ENCODE data around the gene ALDH1L1. TPM values are rescaled to one million over a fixed set of nuclear protein-coding genes. Genes with fewer than 3 reads are reported as not detected.

ALDH1L1 gene
- total and polyA plus RNA-seq, 5 experiments from 2014 or later: not detected

DNA sequence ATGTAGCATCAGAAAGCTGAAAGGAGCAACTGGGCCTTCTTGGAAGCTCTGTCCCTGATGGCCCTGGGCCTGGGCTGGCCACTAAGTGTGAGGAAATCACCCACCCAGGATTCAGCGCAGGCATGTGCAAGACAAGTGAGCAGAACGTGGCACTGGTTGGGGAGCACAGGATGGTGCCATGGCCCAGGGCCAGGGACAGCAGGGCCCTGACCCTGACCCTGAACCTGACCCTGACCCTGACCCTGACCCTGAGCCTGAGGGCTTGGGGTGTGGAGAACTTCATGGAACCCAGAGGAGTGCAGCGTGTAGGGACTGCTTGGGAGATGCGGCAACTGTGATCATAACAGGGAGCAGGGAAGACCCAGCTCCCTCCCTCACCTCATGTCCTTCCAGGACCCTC, 5.9 kb upstream of the ALDH1L1 start:
- DNase-seq: no peak
- peaks cover 0 to 1% (median under 1%) of the 10 kb centered on the region in 4 donors for H3K4me1 Mint-ChIP-seq
- no peak overlapping the region for H3K4me3 Mint-ChIP-seq
- no peaks in the 10 kb centered on the region for H3K36me3 Mint-ChIP-seq
- peaks cover 9 to 31% (median 19%) of the 10 kb centered on the region in 5 donors for H3K27me3 Mint-ChIP-seq
- POLR2A ChIA-PET: no interaction called here
- peak overlapping the region in 1 of 10 donors; percentile 25 for H3K27ac Mint-ChIP-seq
- ATAC-seq: no peak
- H3K9me3 Mint-ChIP-seq: peaks cover 0 to 3% (median 0%) of the 10 kb centered on the region in 9 donors

DNA sequence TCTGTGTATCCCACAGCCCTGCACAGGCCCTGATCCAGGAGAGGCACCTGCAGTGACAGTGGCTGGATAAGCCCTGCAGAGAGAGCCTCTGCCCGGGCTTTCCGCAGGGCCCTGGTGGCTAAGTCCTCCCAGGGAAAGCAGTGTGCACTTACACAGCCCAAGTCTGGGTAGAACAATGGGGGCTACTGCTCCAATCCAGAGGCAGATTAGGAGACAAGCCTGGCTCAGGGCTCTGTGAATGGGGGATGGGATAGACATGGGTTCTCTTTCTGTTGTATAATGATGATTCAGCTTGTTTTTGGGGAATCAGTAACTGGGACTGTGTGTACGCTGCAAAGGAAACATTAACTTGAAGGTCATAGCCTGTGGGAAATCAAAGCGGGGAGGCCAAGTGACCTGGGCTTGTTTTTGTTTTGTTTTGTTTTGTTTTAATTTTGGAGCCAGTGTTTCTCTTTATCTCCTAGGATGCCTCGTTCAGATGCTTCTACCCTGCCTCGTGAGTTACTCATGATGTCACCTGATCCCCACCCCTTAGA, 4.1 kb upstream of the ALDH1L1 start:
- H3K27me3 Mint-ChIP-seq: peaks cover 12 to 37% (median 31%) of the 10 kb centered on the region in 5 donors
- peaks cover 0 to 3% (median 0%) of the 10 kb centered on the region in 9 donors for H3K9me3 Mint-ChIP-seq
- peaks cover 0 to 6% (median 5%) of the 10 kb centered on the region in 4 donors for H3K4me1 Mint-ChIP-seq
- H3K4me3 Mint-ChIP-seq: no peak overlapping the region
- POLR2A ChIA-PET: no interaction called here
- no peak overlapping the region for H3K27ac Mint-ChIP-seq
- no peaks in the 10 kb centered on the region for H3K36me3 Mint-ChIP-seq
- DNase-seq (no peak), ATAC-seq (no peak)

DNA sequence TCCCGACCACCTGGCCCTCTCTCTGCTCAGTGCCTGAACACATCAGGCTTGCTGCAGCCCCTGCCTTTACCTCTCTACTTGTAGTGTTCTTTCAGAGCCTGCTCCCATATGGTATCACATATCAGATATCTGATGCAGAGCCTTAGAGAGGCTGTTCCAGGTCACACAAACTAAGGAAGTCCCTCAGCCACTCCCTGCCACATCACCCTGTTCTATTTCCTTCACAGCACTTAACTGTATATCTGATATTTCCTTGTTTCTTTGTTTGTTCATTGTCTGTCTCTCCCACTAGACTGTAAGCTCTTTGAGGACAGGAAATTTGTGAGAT, 976 bp upstream of the ALDH1L1 start:
- peaks cover 18 to 40% (median 32%) of the 10 kb centered on the region in 5 donors for H3K27me3 Mint-ChIP-seq
- H3K4me1 Mint-ChIP-seq: peaks cover 0 to 6% (median 5%) of the 10 kb centered on the region in 4 donors
- POLR2A ChIA-PET: no interaction called here
- peak overlapping the region in 4 of 10 donors; percentile 5 to 49 (median 44) for H3K4me3 Mint-ChIP-seq
- no peak for ATAC-seq
- no peaks in the 10 kb centered on the region for H3K36me3 Mint-ChIP-seq
- no peak overlapping the region for H3K27ac Mint-ChIP-seq
- DNase-seq: no peak
- H3K9me3 Mint-ChIP-seq: peaks cover 0 to 3% (median 0%) of the 10 kb centered on the region in 9 donors

DNA sequence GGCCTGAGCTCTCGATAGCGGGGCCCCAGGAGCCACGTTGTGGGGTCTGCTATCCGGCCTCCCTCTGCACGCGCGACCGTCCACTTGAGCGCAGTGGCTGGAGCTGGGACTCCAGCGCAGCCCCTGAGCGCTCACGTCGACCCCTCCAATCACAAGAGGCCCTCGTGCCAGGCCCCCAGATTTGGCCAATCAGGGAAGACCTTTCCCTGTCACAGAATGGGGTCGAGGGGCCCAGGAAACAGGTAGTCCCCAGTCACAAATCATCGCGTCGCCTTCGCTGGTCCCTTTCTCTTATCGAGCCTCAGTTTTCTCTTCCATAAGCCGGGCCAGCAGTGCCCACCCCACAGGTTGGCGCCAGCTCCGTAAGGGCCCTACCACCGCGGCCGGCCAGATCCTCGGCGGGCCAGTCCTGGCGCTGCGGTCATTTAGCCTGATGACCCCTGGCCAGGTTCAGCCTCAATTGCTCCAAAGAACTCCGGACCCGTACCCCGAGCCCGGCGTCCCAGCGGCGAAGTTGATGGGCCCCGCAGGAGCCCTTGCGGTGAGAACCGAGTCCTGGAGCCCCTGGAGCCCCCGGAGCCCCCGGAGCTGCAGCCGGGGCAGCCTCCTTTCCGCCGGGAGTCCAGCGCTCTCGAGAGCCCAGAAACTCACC, 435 bp downstream of the ALDH1L1 start:
- Mint-ChIP-seq H3K4me1 (peaks cover 0 to 6% (median 5%) of the 10 kb centered on the region in 4 donors), H3K27me3 (peaks cover 20 to 43% (median 27%) of the 10 kb centered on the region in 5 donors), H3K36me3 (no peaks in the 10 kb centered on the region), H3K4me3 (peak overlapping the region in 1 of 10 donors; percentile 19), H3K9me3 (peaks cover 0 to 3% (median 0%) of the 10 kb centered on the region in 9 donors), H3K27ac (no peak overlapping the region)
- ATAC-seq (no peak), DNase-seq (no peak)
- POLR2A ChIA-PET: no interaction called here

DNA sequence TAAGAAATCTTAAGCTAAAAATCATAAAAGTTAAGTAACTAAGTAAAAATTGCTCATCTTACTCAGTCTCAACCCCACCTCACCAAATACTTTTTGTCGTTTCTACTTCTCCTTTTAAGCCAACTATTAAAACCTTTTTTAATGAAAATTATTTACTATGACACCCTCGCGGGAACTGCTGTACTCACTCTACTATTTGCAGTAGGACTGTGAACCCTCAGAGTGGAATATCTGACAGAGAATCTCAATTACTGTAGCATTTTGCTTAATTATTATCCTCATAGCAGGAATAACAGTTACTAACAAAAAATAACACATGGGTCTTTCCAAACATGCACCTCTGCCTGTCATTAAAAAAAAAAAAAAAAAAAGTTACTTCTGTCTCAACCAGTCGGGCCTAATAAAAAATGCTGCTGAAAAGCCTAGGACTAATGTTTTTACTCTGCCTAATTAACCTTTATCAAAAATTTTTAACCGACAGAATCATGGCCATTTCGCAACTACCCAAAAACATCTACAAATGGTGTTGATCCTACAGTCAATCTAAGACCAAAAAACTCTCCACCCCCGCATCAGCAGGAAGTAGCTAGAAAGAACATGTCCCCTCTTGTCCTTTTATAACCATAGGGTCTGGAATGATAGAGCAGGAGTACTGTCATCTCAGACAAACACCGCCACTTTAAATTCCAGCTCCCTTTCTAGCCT, 10.2 kb downstream of the ALDH1L1 start:
- POLR2A ChIA-PET: no interaction called here
- Mint-ChIP-seq H3K36me3 (no peaks in the 10 kb centered on the region), H3K4me3 (no peak overlapping the region), H3K9me3 (peaks cover 0 to 2% (median 0%) of the 10 kb centered on the region in 9 donors), H3K4me1 (no peaks in the 10 kb centered on the region), H3K27ac (no peak overlapping the region), H3K27me3 (peaks cover 17 to 47% (median 29%) of the 10 kb centered on the region in 5 donors)
- no peak for DNase-seq
- no peak for ATAC-seq

DNA sequence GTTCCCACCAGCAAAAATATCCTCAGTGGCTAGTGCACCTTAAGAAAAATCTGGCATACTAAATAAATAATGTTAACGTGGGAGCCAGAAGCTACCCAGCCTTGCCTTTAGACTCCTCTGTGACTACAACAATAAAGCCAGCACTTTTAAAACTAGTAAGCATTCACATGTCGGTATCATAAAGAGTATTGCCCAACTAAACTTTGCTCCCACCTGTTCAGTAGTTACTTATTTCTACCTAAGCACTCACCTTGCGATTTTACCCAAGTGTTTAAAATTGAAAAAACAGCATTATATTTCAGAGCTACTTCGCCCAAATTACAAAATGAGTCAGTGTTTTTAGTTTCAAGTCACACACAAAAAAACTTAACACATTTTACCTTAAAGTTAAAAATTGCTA, 12.8 kb downstream of the ALDH1L1 start:
- H3K4me1 Mint-ChIP-seq: no peaks in the 10 kb centered on the region
- no peak overlapping the region for H3K27ac Mint-ChIP-seq
- ATAC-seq (no peak), DNase-seq (no peak)
- POLR2A ChIA-PET: no interaction called here
- H3K36me3 Mint-ChIP-seq: no peaks in the 10 kb centered on the region
- H3K9me3 Mint-ChIP-seq: peaks cover 0 to 2% (median 0%) of the 10 kb centered on the region in 9 donors
- no peak overlapping the region for H3K4me3 Mint-ChIP-seq
- H3K27me3 Mint-ChIP-seq: peaks cover 15 to 51% (median 28%) of the 10 kb centered on the region in 5 donors

DNA sequence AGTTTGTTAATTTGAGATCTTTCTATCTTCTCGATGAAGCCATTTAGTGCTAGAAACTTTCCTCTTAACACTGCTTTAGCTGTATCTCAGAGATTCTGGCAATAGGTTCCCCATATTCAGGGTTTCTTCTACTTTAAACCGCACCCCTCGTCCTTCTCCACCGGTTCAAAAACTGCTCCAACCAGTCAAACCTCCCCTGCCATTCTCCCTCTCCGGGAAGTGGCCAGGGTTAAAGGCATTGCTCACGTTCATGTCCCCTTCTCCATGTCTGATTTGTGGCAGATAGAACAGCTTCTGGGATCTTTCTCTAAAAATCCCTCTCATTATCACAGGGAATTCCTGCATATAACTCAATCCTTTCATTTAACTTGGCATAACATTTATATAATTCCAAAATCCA, 14.4 kb downstream of the ALDH1L1 start:
- H3K36me3 Mint-ChIP-seq: no peaks in the 10 kb centered on the region
- H3K27ac Mint-ChIP-seq: no peak overlapping the region
- no peaks in the 10 kb centered on the region for H3K4me1 Mint-ChIP-seq
- POLR2A ChIA-PET: no interaction called here
- no peak for DNase-seq
- H3K27me3 Mint-ChIP-seq: peaks cover 7 to 35% (median 25%) of the 10 kb centered on the region in 5 donors
- H3K4me3 Mint-ChIP-seq: no peak overlapping the region
- no peak for ATAC-seq
- H3K9me3 Mint-ChIP-seq: peaks cover 0 to 2% (median 0%) of the 10 kb centered on the region in 9 donors

DNA sequence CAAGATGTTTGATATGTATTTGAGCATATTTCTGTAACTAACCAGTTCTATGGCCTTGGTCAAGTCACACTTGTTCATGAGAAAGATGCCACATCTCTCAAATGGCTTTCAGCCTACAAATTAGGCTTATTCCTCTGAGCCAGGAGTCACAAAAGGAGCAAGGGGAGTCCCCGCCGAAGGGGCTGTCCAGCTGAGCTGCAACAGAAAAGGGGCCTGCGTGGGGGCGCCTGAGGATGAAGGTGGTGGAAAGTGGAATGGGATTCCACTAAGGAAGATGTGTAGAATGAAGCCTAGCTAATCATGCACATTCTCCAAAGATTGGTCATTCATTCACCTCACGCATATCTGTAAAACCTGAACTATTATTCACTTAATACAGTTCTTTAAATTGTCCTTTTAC, 19.1 kb downstream of the ALDH1L1 start:
- POLR2A ChIA-PET: no interaction called here
- peaks cover 7 to 23% (median 18%) of the 10 kb centered on the region in 5 donors for H3K27me3 Mint-ChIP-seq
- ATAC-seq (no peak), DNase-seq (no peak)
- no peaks in the 10 kb centered on the region for H3K36me3 Mint-ChIP-seq
- peaks cover 0 to 2% (median 0%) of the 10 kb centered on the region in 9 donors for H3K9me3 Mint-ChIP-seq
- H3K27ac Mint-ChIP-seq: no peak overlapping the region
- peaks cover 0 to 2% (median 0%) of the 10 kb centered on the region in 4 donors for H3K4me1 Mint-ChIP-seq
- H3K4me3 Mint-ChIP-seq: no peak overlapping the region

DNA sequence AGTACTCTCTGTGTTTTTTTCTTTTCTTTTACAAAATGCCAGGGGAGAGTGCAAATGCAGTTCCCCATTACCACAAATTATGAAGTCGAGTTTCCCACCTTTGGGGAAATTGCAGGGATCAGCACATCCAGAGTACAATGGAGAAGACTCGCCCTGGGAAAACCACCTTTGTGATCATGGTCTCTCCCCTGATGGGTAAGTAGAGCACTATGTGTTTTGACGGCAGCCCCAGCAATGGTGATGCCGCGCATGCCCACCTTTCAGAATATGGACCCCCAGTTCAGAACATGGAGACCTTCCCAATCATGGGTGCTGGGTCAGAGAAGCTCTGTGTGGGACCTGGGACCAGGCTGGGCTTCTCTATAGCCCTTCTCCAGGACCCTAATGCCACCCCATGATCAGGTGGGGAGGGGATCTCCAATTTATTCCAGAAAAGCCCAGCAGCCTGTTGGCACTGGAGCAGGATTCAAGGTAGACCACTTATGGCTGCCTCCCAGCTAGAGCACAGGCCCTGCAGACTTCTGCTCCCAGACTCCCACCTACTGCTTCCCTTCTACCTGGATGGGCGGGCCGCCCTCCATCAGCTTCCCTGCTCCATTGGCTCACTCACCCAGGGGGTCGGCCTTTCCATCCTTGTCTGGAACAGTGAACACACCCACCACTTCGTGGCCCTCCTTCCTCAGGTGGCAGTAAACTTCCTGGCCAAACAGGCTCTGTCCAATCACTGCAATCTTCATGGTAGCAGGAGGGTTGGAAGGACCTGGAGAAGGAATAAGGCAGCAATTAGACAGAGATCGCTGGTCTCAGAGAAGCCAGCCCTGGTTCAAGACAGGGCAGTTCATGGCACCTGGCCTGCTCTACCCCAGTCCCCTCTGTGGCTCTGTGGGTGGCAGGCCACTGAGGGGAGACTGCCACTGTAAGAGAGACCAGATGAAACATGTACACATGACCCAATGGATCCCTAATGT, 19.9 kb downstream of the ALDH1L1 start:
- POLR2A ChIA-PET: no interaction called here

DNA sequence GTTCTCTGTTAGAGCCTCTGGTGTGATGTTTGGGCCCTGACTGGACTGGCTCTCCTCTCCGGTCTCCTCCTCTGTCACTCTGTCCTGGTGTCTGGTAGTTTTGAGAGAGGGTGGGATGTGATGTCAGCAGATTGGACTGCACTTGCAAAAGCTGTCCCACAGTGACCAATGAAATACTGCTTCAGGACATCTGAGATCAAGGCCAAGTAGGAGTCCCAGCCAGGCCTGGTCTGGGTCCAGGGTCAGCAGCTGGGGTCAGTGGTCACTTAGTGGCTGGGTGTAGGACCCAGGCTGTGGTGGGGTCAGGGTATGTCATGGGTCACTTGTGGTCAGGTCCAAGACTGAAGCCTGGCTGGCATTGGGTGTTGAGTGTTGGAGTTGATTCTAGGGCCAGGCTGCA, 20.9 kb downstream of the ALDH1L1 start:
- Mint-ChIP-seq H3K27ac (peak overlapping the region in 1 of 10 donors; percentile 24), H3K4me3 (no peak overlapping the region), H3K27me3 (peaks cover 0 to 7% (median 2%) of the 10 kb centered on the region in 5 donors), H3K4me1 (peaks cover 0 to 3% (median 0%) of the 10 kb centered on the region in 4 donors), H3K36me3 (no peaks in the 10 kb centered on the region), H3K9me3 (no peaks in the 10 kb centered on the region)
- POLR2A ChIA-PET: no interaction called here
- ATAC-seq (no peak), DNase-seq (no peak)

More for the DNA sequence above, 19.9 kb downstream of the ALDH1L1 start:
- H3K4me3 Mint-ChIP-seq: no peak overlapping the region
- ATAC-seq (no peak), DNase-seq (no peak)
- H3K4me1 Mint-ChIP-seq: peaks cover 0 to 3% (median 0%) of the 10 kb centered on the region in 4 donors
- H3K27ac Mint-ChIP-seq: no peak overlapping the region
- no peaks in the 10 kb centered on the region for H3K36me3 Mint-ChIP-seq
- no peaks in the 10 kb centered on the region for H3K9me3 Mint-ChIP-seq
- peaks cover 2 to 15% (median 10%) of the 10 kb centered on the region in 5 donors for H3K27me3 Mint-ChIP-seq

DNA sequence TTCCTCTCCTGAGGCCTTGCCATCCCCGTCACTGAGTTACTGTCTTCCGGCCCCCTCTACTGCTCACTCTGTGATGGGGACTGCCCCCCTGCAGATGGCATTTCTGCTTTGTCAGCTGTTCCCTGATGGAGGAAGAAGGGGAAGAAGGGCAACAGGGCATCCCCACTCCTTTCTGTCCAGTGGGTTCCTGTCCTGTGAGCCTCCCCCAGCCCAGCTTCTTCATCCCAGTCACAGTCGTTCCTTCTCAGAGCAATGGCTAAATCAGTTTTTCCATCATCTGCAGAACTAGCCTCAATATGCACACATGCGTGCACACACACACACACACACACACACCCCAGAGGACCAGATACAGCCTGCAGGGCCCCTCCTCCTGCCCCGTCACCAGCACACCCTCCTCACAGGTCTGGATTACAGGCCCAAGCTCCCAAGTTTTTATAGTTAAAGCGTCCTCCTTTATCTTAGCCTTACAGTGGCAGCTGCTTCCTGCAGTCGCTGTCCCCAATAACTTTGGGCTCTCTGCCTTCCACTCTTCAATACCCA, 21.4 kb downstream of the ALDH1L1 start:
- H3K27me3 Mint-ChIP-seq: peaks cover 0 to 7% (median 0%) of the 10 kb centered on the region in 5 donors
- DNase-seq: no peak
- H3K36me3 Mint-ChIP-seq: no peaks in the 10 kb centered on the region
- POLR2A ChIA-PET: no interaction called here
- no peak overlapping the region for H3K4me3 Mint-ChIP-seq
- peaks cover 0 to 3% (median 0%) of the 10 kb centered on the region in 4 donors for H3K4me1 Mint-ChIP-seq
- H3K27ac Mint-ChIP-seq: no peak overlapping the region
- no peak for ATAC-seq
- H3K9me3 Mint-ChIP-seq: no peaks in the 10 kb centered on the region

Measured in naive thymus-derived CD8-positive, alpha-beta T cell (primary cell).